Fibroblast of skin of left quadriceps (primary cell): ENCODE data around the gene DHX34.
"Not testable (repeated sequence)": the region's sequence is repeated elsewhere in the genome, so short reads cannot be mapped to it uniquely, and the experiment has no call there.

Experiments
- DNase-seq, 2 experiments: peaks; one replicate each; pipeline ENCODE4 v3.0.0-alpha.2; 2013; ENCODE audit warnings: low read depth in 2 of 2

The DHX34 gene

GRCh38 chr19:47387623-47388022 is 38.5 kb downstream of the DHX34 start:
- DNase-seq = not testable (repeated sequence)

- DNase-seq = not testable (repeated sequence)
Measured at GRCh38 chr19:47388721-47389120, 39.6 kb downstream of the DHX34 start.

- DNase-seq = no peak
Measured at GRCh38 chr19:47389150-47389556, 40.0 kb downstream of the DHX34 start.

- DNase-seq = no peak
Measured at GRCh38 chr19:47390533-47391488, 41.7 kb downstream of the DHX34 start.

GRCh38 chr19:47391510-47392223 is 42.6 kb downstream of the DHX34 start:
- peak; percentile 24 to 39 for DNase-seq

GRCh38 chr19:47398707-47399597 is 49.8 kb downstream of the DHX34 start:
- no peak for DNase-seq

- no peak for DNase-seq
Measured at GRCh38 chr19:47402504-47402903, 53.4 kb downstream of the DHX34 start.

- no peak for DNase-seq
Measured at GRCh38 chr19:47404334-47405196, 55.5 kb downstream of the DHX34 start.

GRCh38 chr19:47405197-47405550 is 56.1 kb downstream of the DHX34 start:
- DNase-seq = no peak

GRCh38 chr19:47405854-47406417 is 56.8 kb downstream of the DHX34 start:
- DNase-seq = no peak

- no peak for DNase-seq
Measured at GRCh38 chr19:47406711-47407416, 57.7 kb downstream of the DHX34 start.

GRCh38 chr19:47407417-47407774 is 58.3 kb downstream of the DHX34 start:
- no peak for DNase-seq

GRCh38 chr19:47408156-47408938 is 59.2 kb downstream of the DHX34 start:
- DNase-seq = no peak

- DNase-seq = no peak
Measured at GRCh38 chr19:47411101-47411500, 62.0 kb downstream of the DHX34 start.

GRCh38 chr19:47411696-47412095 is 62.6 kb downstream of the DHX34 start:
- not testable (repeated sequence) for DNase-seq

GRCh38 chr19:47413941-47414340 is 64.8 kb downstream of the DHX34 start:
- DNase-seq = no peak

- DNase-seq = no peak
Measured at GRCh38 chr19:47414469-47414868, 65.4 kb downstream of the DHX34 start.

GRCh38 chr19:47415953-47416642 is 67.0 kb downstream of the DHX34 start:
- DNase-seq = no peak

- no peak for DNase-seq
Measured at GRCh38 chr19:47416643-47416985, 67.5 kb downstream of the DHX34 start.
